B cell (primary cell): Measurements from ENCODE around the gene CLIP1.
"Not testable (repeated sequence)": the region's sequence is repeated elsewhere in the genome, so short reads cannot be mapped to it uniquely, and the experiment has no call there.

Experiments
- CTCF ChIP-seq: fragments of 200-600 bp; IDR thresholded peaks from one replicate; pipeline ENCODE4 v1.8.0; 2022; ENCODE audit warnings: antibody characterized with exemption, mild to moderate bottlenecking
- EZH2 ChIP-seq: IDR thresholded peaks from 2 replicates; pipeline ENCODE4 v1.6.1; 2012; ENCODE audit warnings: borderline replicate concordance, low read depth, mild to moderate bottlenecking, moderate library complexity, low read length; ENCODE audit not compliant: insufficient read depth, poor library complexity, severe bottlenecking

- not testable (repeated sequence) for TF ChIP-seq CTCF, EZH2
These were observed 161.7 kb downstream of the CLIP1 start for GRCh38 chr12:122260735-122261134.
